GM21390 (cell line): ENCODE data around the gene SCYGR5.
"Not testable (repeated sequence)": the region's sequence is repeated elsewhere in the genome, so short reads cannot be mapped to it uniquely, and the experiment has no call there.

Experiments
- ATAC-seq: cut with Tn5 transposase; IDR thresholded peaks from one replicate; pipeline ENCODE4 v1.9.1; 2021; ENCODE audit not compliant: unreplicated experiment

The SCYGR5 gene, protein sequence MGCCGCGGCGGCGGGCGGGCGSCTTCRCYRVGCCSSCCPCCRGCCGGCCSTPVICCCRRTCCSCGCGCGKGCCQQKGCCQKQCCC

DNA sequence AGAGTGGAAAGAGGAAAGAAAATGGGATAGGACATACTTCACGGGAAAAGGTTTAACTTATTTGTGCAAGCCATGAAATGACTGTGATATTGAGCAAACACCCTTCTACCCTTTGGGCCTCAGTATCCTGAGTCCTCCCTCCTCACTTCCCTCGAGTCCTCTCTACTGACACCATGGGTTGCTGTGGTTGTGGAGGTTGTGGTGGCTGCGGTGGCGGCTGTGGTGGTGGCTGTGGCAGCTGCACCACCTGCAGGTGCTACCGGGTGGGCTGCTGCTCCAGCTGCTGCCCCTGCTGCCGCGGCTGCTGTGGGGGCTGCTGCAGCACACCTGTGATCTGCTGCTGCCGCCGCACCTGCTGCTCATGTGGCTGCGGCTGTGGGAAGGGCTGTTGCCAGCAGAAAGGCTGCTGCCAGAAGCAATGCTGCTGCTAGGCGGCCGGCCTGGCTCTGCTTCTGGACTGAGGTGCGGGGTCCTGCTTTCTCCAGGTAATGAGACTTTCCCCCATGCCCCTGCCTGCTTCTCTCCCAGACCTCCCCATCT lies at the start of gene SCYGR5:
Gene SCYGR5, plus strand, starts transcription at position 174 of the 540 bp plus-strand sequence. Its CDS starts 0 bp downstream, at position 174.
- ATAC-seq = not testable (repeated sequence)

DNA sequence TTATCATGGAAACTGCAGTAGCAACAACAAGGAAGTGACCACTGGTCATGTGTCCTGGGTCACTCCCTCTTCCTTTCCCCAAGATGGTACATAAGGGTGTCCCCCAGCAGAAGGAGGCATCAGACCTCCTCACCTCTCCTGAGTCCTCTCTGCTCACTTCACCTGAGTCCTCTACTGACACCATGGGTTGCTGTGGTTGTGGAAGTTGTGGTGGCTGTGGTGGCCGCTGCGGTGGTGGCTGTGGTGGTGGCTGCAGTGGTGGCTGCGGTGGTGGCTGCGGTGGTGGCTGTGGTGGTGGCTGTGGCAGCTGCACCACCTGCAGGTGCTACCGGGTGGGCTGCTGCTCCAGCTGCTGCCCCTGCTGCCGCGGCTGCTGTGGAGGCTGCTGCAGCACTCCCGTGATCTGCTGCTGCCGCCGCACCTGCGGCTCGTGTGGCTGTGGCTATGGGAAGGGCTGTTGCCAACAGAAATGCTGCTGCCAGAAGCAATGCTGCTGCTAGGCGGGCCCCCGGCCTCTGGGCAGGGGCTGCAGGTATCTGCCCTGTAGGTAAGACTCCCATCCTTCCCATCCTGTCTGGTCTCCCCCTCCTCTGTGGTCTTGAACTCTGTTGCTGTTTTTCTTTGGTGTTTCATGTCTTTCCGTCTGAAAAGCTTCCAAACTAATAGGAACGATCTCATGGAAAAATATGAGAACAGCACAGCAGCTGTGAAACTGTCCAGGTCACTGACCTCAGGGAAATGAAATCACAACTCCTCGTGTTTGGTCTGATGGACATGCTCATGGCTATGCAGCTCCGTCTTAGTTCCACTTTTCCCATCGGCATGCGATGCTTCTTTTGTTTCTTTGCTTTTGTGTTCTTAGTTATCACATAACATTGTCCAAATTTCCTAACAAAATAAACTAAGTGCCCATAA lies 49.0 kb upstream of the SCYGR5 start, which contains the start of gene SCYGR4:
Gene SCYGR4, plus strand, starts transcription at position 183 of the 915 bp plus-strand sequence. Its CDS starts 0 bp downstream, at position 183.
- ATAC-seq = no peak

DNA sequence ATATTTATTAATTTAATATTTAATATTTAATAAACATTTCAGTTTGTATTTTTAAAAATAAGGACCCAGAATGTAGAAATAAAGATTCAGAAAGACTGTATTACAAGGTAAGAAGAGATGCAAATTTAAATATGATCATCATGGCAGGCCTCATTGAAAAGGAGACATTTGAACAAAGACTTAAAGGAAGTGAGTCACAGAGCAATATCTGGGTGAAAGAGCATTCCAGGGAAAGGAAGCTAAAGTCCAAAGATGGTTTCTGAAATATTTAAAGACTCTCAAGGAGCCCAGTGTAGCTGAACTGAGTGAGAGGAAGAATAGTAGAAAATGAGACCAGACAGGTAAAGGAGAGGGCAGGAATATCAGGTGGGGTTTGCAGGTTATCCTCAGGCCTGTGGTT lies 43.4 kb upstream of the SCYGR5 start:
- ATAC-seq = no peak

DNA sequence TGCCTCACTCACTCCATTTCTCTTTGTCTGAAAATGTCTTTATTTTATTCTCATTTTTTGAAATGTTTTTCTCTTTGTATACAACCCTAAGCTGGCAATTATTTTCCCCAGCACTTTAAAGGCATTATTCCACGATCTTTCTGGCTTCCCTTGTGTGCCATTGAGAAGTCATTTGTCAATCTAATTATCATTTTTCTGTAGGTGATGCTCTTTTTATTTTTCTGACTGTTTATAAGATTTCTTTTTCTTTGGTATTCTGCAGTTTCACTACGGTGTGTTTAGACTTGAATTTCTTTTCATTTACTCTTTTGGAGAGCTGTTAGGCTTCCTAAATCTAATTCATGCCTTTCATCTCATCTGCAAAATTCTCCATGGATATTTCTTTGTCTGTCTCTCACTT lies 41.2 kb upstream of the SCYGR5 start:
- no peak for ATAC-seq

DNA sequence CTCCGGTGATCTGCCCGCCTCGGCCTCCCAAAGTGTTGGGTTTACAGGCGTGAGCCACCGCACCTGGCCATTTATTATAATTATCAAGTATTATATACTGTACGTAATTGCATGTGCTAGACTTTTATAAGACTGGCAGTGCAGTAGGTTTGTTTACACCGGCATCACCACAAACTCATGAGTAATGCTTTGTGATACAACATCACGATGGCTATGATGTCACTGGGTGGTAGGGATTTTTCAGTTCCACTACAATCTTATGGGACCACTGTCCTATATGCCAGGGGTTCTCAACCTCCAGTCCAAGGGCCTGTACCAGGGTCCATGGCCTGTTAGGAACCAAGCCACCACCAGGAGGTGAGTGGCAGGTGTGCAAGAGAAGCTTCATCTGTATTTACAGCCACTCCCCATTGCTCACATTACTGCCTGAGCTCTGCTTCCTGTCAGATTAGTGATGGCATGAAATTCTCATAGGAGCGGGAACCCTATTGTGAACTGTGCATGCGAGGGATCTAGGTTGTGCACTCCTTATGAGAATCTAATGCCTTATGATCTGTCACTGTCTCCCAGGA lies 39.9 kb upstream of the SCYGR5 start:
- no peak for ATAC-seq

DNA sequence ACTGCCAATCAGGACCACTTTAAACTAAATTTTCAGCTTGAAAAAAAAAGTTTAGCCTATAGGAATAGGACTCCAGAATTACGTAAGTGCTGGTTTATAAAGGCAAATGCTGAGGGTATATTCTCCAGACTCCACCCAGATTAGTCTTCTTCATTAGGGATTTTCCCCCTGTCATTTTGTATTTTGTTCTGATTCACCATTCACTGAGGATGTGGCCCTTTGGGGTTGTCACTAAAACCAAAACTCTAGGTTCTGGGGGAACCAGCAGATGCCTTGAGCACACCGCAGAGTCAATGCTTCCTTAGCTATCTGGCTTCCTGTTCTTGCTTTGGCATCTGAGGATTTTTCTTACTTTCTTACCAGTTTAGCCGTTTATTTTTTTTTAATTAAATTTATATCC lies 38.8 kb upstream of the SCYGR5 start:
- ATAC-seq = peak; percentile 90

DNA sequence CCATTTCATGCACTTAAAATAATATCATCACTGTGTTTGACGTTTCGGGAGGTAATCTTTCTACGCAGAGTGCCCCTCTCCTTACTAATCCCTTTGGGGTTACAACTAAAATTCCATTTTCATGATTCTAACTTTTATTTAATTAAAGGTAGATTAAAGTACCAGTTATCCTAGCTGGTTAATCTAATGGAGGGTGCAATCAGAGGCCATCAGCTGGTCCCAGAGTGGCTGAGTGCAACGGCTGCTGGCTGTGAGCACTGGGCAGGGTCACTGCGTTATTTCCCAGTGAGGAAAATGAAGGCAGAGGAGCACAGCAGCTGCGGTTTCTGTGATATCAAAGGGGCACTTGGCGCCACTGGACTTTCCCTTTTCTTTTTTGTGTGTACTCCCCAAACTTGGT lies 37.2 kb upstream of the SCYGR5 start:
- no peak for ATAC-seq

DNA sequence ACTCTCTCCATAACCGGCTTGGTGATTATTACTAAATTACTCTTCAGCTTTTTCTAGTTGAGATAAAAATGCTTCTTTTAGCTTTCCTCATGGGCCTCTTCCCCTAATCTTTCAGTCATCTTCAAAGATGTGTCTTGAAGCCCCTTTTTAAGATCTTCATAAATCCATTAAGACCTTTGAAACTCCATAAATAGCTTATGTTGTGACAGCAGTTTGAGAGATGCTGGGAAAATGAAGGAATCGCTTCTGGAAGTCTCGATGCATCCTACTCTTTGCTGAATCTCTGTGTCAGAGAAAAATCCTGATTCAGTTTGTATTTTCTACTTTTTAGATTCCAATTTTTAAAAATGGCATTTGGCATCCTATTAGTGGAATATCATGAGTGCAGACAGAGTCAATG lies 36.3 kb upstream of the SCYGR5 start:
- no peak for ATAC-seq

DNA sequence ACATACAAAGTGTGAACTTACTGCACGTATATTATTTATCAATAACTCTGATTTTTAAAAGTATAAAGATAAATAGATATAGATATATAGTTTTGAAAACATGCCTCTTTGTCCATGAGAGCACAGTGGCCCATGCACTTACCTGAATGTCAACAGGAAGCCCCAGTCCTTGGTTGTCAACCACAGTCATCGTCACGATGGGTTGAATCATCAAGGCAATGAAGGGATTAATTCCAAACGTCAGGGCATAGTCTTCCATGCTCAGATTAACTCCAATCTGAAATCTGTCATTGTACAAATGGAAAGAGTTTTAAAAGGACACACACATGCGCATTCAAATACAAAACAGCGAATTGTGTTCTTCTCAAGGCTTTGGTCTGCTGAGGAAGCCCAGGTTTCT lies 33.8 kb upstream of the SCYGR5 start:
- no peak for ATAC-seq

DNA sequence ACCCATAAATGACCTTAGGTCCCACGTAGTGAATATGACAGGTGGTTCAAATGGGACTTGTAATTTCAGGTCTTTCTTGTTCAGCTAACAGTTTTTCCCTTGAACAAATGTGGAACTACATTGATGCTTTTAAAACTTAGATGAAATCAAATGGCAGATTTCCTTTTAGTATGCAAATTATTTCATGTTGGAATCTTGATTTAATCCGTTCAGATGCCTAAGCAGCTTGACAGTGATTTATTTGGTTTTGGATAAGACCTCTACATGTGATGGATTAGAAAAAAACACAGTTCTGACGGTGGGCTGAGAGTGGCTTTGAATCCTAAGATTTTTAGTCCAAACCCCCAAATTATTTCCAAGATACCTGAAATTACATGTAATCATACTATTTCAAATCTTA lies 32.4 kb upstream of the SCYGR5 start:
- no peak for ATAC-seq

DNA sequence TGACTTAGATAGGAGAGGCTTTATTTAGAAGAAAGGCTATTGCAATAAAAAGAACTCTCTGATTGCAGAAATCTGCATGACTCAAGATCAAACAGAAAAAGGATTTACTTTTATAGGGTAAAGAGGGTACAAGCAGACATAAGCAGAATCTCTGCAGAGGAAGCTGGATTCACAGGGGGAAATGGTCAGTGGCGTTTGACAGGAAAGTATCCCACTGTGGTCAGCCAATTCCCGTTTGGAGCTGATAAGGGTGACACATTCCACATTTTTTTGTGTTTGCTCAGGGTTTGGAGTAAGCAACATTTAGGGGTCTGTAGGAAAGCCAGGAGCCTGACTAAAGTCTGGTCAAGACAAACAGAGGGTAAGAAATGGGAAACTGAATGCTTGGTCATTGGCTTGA lies 23.9 kb upstream of the SCYGR5 start:
- ATAC-seq = no peak

DNA sequence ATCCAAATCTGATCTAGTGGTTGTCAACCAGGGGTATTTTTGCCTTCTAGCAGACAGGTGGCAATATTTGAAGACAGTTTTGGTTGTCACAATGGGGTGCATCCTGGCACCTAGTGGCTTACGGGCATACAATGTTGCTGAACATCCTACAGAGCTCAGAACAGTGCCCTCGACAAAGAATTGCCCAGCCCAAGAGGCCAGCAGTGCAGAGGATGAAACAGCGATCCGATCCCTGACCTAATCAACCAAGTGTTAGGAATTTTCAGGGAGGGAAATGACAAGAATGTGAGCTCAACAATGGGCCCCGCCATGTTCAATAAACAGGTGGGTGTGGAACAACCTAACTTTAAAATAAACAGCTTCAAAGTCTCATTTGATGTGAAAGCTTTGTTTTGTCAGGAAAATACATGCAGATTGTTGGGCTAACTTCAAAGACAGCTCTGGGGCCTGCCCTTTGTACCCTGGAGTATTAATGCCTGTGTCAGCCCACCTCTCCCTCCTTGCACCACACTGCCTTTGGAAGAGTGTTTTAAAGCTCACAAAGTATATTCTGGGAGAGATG lies 22.5 kb upstream of the SCYGR5 start:
- ATAC-seq = no peak

DNA sequence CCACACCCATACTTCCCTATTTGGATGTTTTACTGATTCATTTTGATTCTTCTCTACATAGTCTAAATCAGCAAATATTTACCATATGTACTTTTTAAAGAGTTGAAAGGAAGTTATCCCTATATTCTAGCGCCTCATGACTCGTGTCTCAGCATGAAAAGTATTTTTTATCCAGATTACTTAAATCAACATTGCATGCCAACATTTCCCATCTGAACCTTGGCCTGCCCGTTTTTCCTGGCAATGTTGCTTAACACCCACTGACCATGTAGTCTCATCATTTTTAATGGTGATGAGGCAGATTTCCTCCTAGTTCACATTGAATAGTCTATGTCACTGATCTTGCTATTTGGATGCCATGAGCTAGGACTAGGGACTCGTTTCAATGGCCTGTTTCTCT lies 13.2 kb upstream of the SCYGR5 start:
- ATAC-seq = no peak

DNA sequence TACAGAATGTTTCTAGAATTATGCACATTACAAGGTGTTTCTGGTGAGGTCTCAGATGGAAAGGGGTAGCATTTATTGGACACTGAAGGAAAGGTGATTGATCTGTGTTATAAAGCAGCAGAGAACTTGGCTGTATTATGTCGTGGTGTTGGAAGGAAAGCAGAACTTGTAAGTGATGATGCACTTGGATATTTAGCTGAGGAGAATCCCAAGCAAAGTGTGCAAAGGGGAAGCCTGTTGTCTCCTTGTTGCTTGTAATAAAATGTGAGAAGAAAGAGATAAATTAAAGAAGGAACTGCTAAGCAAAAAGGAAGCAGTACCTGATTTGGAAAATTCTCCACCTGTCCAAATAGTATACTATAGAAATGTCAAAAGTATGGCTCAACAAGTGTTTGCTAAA lies 12.2 kb upstream of the SCYGR5 start:
- ATAC-seq = no peak

DNA sequence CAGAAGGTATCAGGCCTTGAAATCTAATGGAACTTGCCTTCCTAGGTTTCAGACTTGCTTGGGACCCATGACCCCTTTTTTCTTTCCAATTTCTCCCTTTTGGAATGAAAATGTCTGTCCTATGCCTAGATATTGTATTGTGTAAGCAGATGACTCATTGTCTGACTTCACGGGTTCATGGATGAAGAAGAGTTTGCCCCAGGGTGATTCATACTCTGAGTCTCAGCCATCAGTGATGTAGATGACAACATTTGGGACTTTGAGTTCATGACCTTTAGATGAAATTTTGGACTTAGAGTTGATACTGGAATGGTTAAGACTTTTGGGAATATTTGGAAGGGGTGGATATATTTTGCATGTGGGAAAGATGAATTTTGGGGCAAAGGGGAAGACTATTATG lies 11.2 kb upstream of the SCYGR5 start:
- ATAC-seq = no peak

DNA sequence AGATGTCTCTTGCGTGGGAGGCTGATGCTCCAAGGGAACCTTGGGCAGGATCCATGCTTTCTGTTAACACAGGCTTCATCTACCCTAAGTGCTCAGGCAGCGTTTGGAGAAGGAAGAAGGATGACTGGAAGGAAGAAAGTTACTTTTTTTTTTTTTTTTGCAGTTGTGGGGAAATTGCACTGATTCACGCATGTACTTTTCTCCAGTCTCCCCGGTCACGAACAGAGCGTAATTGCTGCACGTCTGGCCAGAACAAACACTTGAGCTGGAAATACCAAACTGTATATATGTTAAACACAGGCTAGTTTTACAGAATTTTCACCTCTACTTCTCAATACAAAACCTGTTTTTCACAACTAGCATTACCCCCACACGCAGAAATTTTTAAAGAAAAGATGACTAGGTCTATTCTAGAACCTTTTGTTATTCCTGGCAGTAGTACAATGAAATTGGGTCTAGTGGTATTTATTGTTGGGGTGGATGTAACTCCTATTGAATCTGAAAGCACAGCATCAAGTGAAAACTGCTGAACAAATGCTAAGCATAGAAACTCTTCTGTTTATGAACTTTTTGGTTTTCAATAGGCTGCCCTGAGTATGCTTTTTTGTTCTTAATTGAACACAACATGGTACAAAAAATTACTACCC lies 9.3 kb upstream of the SCYGR5 start:
- no peak for ATAC-seq

DNA sequence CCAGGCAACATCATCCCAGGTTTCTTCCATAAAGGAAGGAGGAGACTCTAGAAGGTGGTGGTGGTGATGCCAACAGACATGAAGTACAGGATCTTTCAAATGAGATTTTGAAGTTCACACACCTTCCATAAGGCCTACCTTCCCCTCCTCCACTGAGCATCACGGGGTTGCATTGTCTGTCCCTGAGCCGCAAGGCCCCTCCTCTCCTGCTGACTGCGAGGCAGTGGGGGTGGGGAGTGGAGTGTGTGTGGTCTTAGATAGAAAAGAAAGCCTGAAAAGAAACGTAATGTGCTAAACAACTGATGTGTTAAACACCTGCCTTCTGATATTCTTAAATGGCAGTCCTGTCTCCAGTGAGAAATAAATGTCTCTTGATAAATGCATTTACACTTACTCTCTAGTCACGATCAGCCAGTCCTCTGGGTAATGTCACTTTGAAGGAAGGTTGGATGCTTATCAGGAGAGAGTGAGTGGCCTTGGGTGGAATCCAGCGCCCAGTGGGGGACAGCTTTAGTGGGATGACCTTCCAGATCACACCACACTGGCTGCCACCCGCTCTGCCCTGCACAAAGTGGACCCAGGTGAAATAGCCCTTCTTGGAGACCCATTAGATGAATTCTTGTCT lies 5.5 kb upstream of the SCYGR5 start:
- no peak for ATAC-seq

DNA sequence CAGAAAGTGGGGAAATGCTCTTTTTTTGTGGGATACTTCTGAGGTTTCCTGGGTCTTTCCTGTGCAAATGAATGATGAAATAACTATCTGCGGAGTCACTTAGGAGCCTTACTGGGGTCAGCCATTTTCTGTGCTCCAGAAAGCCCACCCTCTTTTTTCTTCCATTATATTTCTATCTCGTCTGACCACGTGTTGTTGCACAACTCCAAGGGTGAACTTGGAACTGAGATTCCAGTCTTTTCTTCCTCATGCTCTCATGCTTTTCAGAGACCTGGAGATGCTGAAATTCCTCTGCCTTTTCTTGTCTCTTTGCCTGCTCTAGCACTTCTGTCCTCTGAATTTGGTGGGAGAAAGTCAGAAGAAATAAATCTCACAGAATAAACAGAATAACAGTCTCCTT lies 4.8 kb upstream of the SCYGR5 start:
- no peak for ATAC-seq

DNA sequence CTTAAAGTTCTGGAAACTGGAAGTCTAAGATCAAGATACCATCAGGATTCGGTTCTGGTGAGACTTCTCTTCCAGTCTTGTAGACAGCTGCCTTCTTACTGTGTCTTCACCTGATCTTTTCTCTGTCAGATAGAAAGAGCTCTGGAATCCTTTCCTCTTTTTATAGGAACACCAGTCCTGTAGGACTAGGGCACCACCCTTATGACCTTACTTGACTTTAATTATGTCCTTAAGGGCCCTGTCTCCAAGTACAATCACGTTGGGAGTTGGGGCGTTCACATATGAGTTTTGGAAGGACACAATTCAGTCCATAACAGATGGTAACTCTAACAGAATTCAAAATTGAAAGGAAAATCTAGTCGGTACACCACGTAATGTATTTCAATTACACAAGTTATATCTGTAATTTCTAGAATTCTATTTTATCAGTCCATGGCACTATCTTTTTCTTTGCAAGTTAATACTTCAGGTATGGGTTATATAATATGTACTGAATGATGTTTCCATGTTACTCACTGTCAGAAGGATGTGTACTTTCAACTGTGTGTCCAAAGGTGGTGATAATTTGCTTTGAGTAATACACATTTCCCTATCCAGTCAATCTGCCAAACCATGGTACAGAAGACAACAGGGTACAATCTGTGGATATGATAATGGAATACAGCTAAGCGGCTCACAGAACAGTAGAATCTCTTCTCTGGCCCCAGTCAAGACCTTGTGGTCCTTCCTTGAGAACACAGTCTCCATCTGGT lies 1.2 kb upstream of the SCYGR5 start:
- no peak for ATAC-seq
